COLO829 (cell line): ENCODE data around the gene PRKG2.
"Not testable (repeated sequence)": the region's sequence is repeated elsewhere in the genome, so short reads cannot be mapped to it uniquely, and the experiment has no call there.

Source experiments
- DNase-seq: peaks from one replicate; pipeline ENCODE4 v3.0.0; 2012; ENCODE audit warnings: low spot score

PRKG2 gene

DNA sequence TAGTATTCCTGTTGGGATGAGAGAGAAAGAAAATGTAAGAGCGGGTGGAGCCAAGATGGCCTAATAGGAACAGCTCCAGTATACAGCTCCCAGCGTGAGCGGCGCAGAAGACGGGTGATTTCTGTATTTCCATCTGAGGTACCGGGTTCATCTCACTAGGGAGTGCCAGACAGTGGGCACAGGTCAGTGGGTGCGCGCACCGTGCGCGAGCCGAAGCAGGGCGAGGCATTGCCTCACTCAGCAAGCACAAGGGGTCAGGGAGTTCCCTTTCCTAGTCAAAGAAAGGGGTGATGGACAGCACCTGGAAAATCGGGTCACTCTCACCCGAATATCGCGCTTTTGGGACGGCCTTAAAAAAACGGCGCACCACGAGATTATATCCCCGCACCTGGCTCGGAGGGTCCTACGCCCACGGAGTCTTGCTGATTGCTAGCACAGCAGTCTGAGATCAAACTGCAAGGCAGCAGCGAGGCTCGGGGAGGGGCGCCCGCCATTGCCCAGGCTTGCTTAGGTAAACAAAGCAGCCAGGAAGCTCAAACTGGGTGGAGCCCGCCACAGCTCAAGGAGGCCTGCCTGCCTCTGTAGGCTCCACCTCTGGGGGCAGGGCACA lies 61.2 kb downstream of the PRKG2 start:
- not testable (repeated sequence) for DNase-seq

DNA sequence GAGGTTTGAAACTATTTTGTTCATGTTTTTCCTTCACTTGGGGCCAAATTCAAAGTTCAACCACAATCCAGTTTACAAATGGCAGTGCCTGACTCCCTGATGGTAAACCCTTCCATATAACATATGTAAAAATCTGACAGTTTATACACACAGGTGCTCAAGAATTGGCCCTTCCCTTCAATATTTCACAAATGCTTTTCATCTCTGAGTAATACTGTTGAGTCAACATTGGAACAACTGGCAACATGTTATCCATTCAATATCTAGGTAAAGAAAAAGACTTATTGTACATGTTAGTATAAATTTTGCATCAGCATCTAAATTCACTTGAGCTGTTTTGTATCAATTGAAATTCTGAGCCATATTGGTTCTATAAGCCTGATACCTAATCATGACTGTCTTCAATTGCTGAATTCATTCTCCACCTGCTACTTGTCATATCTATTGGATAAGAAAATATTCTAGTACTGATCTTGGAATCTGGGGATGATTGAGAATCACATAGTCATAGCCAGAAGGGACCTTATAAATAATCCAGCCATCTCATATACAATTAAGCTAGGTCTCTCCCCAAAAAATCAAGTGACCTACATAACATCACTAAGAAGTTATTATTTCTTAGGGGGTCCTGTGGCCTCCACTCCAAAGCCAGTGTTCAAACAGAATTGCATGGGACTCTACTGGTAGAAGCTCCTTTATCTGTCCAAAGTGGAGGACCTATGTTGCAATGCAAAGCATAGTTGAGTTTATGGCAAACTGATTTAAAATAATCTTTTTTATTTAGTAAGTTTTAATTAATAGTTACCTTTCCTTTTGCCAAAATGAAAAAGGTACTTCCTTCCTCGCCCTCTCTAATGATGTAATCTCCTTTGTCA lies 61.9 kb downstream of the PRKG2 start:
- no peak for DNase-seq

DNA sequence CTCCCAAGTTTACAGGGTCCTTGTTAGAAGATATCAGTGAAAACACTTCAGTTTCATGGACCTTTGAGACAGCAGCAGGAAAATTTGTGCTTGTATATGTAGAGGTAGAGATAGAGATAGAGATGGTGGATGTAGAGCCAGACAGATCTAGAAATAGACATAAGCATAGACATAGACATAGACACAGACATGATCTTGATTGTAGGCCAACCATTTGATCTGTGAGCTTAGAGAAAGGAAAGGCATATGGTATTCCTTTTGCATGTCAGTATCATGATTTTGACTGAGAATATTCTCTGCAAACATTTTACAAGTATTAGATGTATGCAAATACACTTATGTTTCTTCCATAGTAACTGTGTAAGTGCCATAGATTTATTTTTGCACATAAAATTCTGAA lies 65.0 kb downstream of the PRKG2 start:
- no peak for DNase-seq

DNA sequence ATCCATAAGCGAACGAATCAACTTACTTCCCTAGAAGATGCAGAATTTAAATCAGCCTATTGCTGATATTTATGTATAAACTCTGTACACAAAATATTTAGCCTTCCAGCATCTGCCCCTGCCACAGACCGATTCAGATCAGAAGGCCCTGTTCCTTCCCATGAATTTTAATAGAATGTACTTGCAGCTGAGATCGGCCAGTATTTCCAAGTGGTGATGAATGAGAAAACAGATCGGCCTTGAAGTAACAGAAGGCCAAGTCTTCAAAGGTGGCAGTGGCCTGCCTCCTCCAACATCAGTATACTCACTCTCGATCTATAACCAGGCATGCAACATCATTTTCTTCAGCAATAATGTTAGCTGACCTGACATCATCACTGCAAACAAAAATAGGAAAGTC lies 66.4 kb downstream of the PRKG2 start:
- DNase-seq, result no peak

DNA sequence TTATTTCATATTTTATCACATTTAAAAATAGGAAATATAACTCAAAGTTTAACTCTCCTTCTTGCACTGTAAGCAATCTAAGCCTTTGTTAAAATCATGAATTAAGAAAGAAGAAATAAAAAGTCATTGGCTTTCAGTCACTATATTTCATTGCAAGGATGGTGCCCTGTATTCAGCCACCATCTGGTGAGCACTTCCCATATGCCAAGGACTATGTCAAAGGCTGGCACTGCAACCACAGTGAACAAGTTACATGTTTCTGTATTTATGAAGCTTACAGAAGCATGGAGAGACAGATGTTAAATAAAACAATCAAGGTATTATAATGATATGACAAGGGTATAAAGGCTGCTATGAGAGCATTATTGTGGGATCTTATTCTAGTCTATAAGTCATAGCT lies 68.6 kb downstream of the PRKG2 start:
- DNase-seq, result no peak

DNA sequence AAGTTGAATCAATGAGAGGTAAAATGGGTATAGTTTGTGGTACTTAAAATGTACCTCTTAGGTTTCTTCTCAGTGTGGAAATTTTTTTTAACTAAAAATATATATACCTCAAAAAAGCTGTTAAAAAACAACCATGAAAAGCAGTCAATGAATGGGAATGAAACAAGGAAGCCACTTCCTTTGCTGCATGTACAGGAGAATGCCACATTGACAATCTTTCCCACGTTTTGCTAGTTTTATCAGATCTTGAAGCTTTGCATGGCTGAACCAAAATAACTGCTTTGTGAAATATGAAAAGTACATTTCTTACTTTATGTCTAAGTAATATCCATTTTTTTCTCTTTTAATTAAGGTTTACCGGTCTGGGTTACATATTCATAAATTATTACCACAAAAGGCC lies 71.8 kb downstream of the PRKG2 start:
- no peak for DNase-seq

DNA sequence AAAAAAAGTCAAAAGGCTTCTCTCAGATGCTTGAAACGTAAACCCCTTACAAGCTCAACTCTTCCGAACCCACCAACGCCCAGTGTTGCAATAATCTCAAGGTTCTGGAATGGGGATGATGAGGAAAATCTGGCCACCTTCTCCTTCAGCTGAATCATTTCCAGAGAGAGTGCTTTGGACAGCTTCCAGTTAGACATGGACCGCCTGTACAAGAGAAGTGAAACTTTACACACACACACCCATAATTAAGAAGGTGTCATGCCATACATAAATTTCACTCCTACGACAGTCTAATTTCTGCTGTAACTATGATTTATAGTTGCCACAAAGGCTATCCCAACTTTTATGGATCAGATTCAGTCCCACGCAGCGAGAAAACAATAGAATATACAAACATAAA lies 72.3 kb downstream of the PRKG2 start:
- DNase-seq, result no peak

DNA sequence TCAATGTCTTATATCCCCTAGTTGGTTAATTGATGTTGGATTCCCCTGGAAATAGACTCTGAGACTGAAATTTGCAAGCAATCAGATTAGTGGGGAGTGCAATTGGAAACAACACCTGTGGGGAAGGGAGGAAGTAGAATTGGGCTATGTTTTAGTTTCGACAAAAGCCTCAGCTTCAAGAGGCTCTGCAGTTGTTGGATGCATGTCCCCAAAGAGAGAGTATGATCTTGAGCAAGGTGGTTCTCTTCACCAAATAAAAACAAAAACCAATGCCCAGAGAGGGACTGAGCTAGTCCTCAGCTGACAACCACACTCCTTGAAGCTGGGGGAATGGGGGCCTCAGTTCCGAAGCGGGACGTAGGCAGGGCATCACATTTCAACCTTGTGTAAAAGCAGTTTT lies 77.1 kb downstream of the PRKG2 start:
- no peak for DNase-seq

DNA sequence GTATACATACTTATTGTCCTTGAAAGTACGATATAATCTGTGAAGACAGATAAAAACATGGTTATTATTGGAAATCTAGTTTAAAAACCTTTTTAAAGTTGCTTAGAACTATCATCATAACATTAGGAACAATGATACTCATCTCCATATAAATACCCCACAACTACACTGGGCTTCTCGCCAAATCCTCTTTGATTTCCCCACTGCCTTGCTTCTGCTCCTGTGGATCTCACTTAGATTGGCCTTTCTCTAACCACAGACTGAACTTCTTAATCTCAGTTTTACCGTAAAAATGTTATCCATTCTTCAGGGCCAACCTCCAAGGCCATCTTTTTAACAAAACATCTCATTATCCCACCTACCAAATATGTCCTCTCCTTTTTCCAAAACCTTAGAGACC lies 77.6 kb downstream of the PRKG2 start:
- DNase-seq, result no peak

DNA sequence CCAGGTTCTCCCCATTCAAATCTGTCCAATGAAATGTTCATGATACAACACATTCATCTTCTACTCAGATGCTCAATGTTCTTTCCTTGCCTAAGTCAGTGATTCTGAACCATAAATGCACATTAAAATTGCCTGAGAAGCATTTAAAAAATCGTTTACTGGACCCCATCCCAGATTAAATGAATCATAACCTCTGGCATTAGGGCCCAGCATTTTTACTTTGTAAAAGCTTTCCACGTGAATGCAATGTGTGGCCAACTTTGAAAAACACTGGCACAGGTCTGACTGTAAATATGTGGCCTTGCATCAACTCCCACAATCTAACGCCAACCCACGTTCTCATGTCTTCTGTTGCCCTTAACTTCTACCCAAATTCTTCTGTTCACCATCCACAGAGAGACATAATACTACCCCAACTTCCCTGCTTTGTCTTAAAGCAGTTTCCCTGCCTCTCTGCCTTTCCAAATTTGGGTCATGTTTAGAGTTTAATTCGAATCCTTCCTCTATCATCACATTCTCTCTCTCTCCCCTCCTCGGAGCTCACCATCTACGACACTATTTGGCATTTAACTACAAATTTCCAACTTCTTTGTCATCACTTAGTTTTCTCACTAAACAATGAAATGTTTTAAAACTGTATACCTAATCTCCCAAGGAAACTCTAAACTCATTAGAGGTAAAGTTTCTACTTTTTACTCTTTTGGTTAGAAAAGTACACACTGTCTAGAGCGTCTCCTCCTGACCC lies 78.7 kb downstream of the PRKG2 start:
- no peak for DNase-seq

DNA sequence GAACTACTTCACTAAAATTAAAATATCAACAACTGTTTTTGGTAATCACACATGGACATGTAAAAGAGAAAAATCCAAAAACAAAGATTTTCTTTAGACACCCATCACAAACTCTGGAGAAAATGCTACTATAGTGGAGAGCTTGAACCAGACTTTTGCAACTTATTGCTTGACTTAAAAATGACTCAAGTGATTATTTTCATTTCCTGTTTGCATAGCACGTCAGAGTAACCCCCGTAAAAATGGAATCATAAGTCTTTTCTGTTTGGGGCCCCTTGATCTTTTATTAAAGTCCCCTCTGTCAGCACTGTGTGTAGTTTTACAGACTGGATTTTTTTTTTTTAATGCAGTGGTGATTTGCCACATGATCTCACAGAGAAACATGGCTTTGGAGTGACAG lies 79.5 kb downstream of the PRKG2 start:
- DNase-seq, result no peak

DNA sequence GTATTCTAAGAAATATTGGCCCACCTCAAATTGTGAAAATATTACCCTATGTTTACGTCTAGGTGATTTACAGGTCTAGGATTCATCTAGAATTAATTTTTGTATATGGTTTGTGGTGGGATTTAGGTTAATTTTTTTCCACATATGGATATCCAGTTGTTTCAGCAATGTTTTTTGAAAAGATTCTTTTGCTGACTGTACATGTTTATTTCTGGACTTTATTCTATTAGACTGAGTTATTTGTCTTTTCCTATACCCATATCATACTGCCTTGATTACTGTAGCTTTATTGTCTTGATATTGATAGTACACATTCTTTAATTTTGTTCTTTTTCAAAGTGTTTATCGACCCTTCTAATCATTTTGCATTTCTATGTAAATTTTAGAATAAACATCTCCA lies 83.5 kb downstream of the PRKG2 start:
- no peak for DNase-seq

DNA sequence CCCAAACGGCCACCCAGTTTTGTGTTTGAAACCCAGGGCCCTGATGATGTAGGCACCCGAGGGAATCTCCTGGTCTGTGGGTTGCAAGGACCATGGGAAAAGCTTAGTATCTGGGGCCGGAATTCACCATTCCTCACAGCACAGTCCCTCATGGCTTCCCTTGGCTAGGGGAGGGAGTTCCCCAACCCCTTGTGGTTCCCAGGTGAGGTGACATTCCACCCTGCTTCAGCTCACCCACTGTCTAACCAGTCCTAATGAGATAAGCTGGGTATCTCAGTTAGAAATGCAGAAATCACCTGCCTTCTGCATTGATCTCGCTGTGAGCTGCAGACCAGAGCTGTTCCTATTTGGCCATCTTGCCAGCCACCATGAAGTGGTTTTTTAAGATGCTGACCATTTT lies 84.0 kb downstream of the PRKG2 start:
- DNase-seq, result no peak

DNA sequence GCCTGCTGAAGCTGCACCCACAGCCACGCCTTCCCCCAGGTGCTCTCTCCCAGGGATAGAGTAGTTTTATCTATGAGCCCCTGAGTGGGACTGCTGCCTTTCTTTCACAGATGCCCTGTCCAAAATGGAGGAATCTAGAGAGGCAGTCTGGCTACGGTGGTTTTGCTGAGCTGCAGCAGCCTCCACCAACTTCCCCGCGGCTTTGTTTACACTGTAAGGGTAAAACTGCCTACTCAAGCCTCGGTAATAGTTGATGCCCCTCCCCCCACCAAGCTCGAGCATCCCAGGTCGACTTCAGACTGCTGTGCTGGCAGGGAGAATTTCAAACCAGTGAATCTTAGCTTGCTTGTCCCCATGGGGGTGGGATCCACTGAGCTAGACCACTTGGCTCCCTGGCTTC lies 84.5 kb downstream of the PRKG2 start:
- no peak for DNase-seq

DNA sequence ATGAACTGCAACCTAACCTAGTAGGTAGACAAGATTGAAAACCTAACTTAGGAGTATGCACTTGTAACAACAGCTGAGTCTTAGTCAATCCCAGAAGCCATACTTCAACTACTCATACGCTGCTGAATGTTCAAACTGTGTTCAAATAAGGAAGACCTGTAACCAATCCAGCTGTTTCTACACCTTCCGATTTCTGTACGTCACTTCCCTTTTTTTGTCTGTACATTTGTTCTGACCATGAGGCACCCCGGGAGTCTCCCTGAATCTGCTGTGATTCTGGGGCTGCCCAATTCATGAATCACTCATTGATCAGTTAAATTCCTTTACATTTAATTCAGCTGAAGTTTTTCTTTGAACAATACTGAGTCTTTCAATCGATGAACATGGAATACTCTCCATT lies 95.0 kb downstream of the PRKG2 start:
- no peak for DNase-seq

DNA sequence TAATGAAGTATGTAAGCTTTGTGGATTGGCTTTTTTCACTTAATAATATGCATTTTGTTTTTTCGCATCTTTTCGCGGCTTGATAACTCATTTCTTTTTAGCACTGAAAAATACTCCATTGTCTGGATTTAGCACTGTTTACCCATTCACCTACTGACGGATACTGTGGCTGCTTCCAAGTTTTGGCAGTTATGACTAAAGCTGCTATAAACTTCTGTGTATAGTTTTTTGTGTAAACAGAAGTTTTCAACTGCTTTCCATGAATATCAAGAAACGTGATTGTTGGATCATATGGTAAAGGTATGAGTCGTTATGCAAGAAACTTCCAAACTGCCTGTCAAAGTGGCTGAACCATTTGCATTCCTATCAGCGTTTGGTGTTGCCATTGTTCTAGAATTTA lies 96.9 kb downstream of the PRKG2 start:
- DNase-seq, result no peak

DNA sequence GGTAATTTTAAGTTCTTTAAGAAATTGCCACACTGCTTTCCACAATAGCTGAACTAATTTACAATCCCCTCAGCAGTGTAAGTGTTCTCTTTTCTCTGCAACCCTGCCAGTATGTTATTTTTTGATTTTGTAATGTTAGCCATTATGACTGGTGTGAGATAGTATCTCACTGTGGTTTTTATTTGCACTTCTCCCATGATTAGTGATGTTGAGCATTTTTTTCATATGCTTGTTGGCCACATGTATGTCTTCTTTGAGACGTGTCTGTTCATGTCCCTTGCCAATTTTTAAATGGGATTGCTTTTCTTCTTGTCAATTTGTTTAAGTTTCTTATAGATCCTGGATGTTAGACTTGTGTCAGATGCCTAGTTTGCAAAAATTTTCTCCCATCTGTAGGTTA lies 98.5 kb downstream of the PRKG2 start:
- no peak for DNase-seq

DNA sequence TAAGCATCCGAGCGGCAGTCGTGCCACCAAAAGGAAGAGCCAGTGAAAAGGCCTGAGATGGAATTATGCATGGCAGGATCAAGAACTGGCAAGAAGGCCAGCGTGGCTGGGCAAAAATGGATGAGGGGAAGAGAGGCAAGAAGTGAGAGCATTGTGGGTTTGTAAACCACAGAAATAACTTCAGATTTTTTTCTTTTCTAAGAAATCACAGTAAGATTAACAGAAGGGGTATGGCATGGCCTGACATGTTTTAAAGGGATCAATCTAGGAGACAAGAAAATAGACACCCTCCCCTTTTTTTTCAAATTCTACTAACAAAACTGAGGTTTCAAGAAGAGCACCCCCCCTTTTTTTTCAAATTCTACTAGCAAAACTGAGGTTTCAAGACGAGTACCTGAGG lies 102.0 kb downstream of the PRKG2 start:
- DNase-seq, result no peak

DNA sequence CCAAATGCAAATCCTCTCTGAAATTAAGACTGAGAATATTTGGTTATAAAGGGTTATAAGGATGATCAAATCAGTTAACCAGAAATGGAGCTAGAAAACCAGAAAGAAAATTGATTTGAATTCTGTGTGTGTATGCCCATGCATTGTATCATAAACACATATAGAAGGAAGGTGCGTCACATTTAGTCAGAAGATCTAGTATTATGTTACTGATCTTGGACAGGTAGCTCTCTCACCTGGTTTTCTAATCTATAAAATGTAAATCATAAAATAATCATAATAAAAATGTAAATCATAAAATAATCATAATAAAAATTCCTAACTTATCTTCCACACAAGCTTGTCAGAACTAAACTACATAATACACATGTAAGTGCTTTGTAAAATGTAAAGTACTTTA lies 105.7 kb downstream of the PRKG2 start:
- no peak for DNase-seq

DNA sequence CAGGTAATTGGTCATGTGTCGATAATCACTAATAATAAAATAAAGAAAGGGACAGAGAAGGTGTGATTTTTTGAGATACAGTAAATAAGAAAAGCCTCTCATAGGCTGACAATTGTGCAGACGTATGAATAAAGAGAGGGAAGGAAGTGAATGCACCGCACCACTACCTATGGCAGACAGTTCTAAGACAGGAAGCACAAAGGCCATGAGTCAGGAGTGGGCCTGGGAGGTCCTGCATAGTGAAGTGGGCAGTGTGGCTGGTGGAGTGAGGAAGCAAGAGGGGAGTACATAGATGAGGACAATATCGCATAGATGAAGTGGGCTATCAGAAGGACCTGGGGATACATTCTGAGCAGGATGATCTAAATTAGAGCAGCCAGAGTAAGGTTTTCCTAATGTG lies 108.9 kb downstream of the PRKG2 start:
- no peak for DNase-seq

DNA sequence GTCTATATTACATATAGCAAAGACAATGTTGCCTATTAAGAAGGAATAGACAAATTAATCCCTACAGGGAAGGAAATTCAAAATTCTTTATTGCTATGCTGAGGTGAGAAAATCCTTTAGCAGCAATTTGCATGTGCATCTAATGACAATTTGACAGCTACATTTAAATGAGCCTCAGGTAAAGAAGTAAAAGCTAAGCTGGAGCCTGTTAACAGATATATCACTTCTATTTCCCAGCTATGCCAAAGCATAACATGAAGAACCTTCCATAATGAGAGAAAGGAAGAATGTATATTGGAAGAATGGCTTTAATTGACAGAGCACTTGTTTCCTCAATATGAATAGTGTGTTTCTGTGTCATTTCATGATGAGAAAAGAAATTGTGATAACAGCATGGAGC lies 112.9 kb downstream of the PRKG2 start:
- DNase-seq, result no peak

DNA sequence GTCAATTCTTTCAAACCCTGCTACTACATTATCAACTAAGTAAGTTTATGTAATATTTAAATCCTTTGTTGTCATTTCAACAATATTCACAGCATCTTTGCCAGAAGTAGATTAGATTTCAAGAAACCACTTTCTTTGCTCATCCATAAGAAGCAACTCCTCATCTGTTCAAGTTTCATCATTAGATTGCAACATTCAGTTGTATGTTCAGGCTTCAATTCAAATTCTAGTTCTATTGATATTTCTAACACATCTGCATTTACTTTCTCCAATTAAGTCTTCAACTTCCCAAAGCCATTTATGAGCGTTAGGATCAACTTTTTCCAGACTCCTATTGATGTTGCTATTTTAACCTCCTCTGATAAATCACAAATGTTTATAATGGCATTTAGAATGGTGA lies 118.5 kb downstream of the PRKG2 start:
- no peak for DNase-seq

DNA sequence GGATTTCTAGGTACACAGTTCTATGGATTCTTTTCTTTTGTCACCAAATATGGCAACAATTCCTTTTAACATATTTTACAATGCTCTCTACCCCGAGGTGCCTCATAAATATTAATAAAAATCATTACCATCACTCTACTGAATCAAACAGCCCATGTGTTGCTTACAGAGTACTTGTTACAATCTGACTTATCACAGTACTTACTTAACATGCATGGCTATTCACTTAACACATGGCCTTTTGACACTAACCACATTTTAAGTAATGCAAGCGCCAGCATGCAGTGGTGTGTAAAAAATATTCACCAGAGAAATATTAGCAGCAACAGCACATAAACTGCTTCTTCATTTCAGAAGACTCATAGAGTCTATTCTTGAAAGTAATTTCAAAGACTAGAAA lies 119.6 kb downstream of the PRKG2 start:
- no peak for DNase-seq
